D721Med (cell line): ENCODE results near the gene PEF1.

Experiments used
- DNase-seq: peaks from one replicate; pipeline ENCODE4 v3.0.0; 2011; ENCODE audit warnings: low spot score; ENCODE audit not compliant: insufficient read length
- FAIRE-seq: peaks from 2 replicates; lab custom pipeline; 2011; peaks lifted over from hg19 to GRCh38; lab: Jason Lieb, UNC
- TF ChIP-seq, protein P1 (sequence below): IDR thresholded peaks from 2 replicates; pipeline ENCODE4 v1.5.1; 2012; ENCODE audit warnings: mild to moderate bottlenecking, control low read depth; ENCODE audit not compliant: insufficient read depth; ENCODE audit errors: missing control alignments

Gene PEF1

DNA sequence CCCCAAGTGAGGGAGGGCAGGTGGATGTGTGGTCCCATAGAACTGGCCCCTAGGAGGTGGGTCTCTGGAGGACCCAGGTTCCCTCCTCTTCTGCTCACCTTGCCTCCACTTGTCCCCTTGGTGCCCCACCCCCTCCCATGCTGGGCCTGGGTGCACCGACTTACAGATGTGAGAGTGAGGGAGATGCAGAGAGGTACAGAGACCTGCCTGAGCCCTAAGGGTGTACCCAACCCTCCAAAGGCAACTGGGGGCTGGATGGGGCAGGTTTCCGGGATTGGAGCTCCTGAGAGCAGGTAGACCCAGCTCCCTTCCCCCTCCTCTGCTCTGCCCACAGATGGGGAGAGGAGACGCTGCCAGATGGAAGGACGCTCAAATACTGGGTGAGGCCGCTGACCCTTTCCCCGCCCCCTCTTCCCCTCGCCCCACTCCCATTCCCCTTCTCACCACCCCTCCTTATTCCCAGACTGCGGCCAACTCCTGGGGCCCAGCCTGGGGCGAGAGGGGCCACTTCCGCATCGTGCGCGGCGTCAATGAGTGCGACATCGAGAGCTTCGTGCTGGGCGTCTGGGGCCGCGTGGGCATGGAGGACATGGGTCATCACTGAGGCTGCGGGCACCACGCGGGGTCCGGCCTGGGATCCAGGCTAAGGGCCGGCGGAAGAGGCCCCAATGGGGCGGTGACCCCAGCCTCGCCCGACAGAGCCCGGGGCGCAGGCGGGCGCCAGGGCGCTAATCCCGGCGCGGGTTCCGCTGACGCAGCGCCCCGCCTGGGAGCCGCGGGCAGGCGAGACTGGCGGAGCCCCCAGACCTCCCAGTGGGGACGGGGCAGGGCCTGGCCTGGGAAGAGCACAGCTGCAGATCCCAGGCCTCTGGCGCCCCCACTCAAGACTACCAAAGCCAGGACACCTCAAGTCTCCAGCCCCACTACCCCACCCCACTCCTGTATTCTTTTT lies 58.0 kb downstream of the PEF1 start:
- DNase-seq, result no peak
- no peak for FAIRE-seq
- TF ChIP-seq, protein P1, sequence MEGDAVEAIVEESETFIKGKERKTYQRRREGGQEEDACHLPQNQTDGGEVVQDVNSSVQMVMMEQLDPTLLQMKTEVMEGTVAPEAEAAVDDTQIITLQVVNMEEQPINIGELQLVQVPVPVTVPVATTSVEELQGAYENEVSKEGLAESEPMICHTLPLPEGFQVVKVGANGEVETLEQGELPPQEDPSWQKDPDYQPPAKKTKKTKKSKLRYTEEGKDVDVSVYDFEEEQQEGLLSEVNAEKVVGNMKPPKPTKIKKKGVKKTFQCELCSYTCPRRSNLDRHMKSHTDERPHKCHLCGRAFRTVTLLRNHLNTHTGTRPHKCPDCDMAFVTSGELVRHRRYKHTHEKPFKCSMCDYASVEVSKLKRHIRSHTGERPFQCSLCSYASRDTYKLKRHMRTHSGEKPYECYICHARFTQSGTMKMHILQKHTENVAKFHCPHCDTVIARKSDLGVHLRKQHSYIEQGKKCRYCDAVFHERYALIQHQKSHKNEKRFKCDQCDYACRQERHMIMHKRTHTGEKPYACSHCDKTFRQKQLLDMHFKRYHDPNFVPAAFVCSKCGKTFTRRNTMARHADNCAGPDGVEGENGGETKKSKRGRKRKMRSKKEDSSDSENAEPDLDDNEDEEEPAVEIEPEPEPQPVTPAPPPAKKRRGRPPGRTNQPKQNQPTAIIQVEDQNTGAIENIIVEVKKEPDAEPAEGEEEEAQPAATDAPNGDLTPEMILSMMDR, result no peak

DNA sequence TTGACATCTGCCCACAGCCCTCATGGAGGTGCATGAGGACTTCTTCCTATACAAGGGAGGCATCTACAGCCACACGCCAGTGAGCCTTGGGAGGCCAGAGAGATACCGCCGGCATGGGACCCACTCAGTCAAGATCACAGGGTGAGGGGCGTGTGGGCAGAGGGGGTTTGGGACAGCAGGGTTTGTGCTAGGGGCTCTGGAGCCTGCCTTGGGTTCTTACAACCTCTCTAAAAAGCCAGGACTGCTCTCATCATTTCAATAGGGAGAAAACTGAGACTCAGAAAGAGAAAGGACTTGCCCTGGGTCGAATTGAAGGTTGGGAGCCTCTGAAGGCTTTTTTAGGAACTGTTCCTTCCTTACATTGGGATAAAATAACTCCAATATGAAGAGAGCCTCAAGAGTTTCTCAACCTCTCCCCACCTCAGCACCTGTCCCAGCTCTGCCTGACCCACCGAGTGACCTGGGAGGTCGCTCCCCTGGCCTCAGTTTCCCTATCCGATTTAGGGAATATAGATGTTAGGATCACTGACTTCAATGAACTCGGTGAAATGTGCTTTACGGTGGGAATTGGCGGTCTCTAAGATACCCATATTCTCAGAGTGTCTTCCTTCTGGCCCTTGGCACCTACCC lies 58.8 kb downstream of the PEF1 start:
- FAIRE-seq (no peak), DNase-seq (no peak)
- TF ChIP-seq, protein P1, result no peak

DNA sequence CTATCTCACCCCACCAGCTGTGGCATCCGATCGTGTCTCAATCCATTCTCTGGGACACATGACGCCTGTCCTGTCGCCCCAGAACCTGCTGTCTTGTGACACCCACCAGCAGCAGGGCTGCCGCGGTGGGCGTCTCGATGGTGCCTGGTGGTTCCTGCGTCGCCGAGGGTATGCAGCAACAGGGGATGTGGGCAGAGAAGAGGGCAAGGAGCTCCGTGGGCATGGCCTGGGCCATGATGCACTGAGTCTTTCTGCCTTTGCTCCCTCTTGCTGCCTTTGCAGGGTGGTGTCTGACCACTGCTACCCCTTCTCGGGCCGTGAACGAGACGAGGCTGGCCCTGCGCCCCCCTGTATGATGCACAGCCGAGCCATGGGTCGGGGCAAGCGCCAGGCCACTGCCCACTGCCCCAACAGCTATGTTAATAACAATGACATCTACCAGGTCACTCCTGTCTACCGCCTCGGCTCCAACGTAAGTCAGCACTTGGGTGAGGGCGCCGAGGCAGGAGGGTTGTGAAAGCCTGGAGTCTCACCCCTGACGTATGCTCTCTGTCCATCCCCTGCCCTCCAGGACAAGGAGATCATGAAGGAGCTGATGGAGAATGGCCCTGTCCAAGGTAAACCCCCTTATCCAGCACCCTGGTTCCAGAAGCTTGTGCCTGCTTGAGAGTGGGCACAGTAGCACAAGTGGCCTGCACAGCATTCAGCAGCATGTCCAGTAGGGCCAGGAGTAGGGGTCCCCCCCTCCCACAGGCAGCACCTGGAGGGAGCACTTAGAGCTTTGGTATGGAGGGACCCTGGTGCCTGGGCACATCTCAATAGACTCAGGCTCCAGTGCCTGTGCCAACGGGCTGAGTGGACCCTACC lies 59.6 kb downstream of the PEF1 start:
- FAIRE-seq (no peak), DNase-seq (no peak)
- TF ChIP-seq, protein P1, result no peak

DNA sequence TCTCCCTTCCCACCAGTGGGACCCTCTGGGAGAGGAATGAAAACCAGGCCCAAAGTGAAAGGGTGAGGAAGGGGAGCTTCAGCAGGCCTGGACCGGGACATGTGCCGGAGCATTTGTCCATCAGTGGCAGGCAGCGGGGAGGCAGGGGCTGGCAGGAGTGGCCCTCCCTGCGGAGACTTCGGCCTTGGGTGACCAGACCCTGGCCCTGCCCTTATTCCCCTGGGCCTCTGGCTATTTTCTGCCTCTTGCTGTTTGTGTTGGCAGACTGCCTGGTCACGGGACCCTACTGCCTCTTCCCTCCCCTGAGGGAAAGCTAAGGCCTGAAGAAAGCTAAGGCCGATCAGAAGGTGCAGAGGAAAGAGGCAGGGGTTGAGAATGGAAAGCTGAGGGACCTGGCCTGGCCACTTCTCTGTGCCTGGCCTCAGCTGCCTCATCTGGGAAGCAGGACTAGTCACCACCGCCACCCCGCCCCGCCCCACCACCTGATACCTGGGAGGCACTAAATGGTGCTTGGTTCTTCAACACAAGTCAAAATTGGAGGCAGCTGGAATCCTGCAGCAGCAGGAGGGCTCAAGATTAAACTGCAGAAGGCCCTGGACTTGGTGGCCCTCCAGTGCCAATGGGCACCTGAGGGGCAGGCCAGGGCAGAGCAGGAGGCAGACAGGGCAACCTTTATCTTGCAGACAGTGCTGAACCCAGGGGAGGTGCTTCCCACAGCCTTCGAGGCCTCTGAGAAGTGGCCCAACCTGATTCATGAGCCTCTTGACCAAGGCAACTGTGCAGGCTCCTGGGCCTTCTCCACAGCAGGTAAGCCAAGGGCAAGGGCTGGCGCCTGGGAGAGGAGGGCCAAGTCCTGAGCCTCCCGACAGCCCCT lies 60.4 kb downstream of the PEF1 start:
- FAIRE-seq (no peak), DNase-seq (no peak)
- TF ChIP-seq, protein P1, result no peak

DNA sequence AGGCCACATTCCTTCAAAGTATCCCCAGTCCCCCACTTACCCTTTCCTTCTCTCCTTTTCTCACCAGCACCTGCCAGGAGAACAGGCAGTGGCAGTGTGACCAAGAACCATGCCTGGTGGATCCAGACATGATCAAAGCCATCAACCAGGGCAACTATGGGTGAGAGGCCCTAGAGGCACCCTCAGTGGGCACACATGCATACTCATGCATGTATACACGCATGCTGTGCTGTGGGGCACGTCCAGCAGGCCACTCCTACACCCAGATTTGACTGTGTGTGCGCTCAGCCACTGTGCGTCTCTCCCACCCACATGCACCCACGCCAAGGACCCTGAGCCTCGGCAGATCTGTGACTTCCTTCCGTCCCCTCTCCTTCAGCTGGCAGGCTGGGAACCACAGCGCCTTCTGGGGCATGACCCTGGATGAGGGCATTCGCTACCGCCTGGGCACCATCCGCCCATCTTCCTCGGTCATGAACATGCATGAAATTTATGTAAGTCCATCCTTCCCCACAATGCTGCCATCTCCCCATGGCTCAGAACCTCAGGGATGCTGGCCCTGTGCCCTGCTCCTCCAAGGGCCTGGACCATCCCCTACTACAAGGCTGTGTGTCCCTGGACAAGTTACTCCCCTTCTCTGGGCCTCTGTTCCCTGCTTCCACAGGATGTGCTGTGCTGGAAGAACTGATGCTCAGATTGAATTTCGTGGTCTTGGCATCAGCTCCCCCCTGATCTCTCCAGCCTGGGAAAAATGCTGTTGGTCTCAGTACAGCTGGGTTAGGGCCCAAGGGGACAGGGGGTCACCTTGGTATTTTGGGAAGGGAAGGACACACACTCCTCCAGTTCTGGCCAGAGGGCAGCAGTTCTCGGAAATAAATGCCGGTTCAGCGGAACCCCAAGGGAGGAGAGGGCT lies 61.3 kb downstream of the PEF1 start:
- FAIRE-seq (no peak), DNase-seq (no peak)
- TF ChIP-seq, protein P1, result no peak
